ENCODE measurements around the gene FCAMR. TPM values are rescaled to one million over a fixed set of nuclear protein-coding genes. Genes with fewer than 3 reads are reported as not detected.

Gene FCAMR
- total RNA-seq, 4 donors from 2014 or later: not detected

- no peak for TF ChIP-seq CTCF (IDR thresholded peaks at IDR 0.05)
- no peak for TF ChIP-seq POLR2A (IDR thresholded peaks at IDR 0.05)
- no peak for DNase-seq
- Histone ChIP-seq H3K9me3 (no peaks in the 10 kb centered on the region), H3K4me3 (no peak overlapping the region), H3K4me1 (no peaks in the 10 kb centered on the region), H3K36me3 (no peaks in the 10 kb centered on the region), H3K27me3 (no peaks in the 10 kb centered on the region), H3K27ac (no peak overlapping the region)
- intact Hi-C loops (cut with DNase I; ENCODE audit: low total_unique reads): no loop called here
Observed at GRCh38 chr1:206961668-206962067, 8.6 kb downstream of the FCAMR start.

GRCh38 chr1:206960676-206961386, 9.4 kb downstream of the FCAMR start:
- H3K27me3 ChIP-seq: no peaks in the 10 kb centered on the region
- intact Hi-C loops (cut with DNase I; ENCODE audit: low total_unique reads): no loop called here
- H3K4me1 ChIP-seq: no peaks in the 10 kb centered on the region
- H3K4me3 ChIP-seq: no peak overlapping the region
- TF ChIP-seq POLR2A (IDR thresholded peaks at IDR 0.05): no peak
- no peak for TF ChIP-seq CTCF (IDR thresholded peaks at IDR 0.05)
- H3K27ac ChIP-seq: no peak overlapping the region
- H3K9me3 ChIP-seq: no peaks in the 10 kb centered on the region
- no peaks in the 10 kb centered on the region for H3K36me3 ChIP-seq
- DNase-seq: no peak

GRCh38 chr1:206958144-206958543, 12.1 kb downstream of the FCAMR start:
- DNase-seq: no peak
- intact Hi-C loops (cut with DNase I; ENCODE audit: low total_unique reads): no loop called here
- no peaks in the 10 kb centered on the region for H3K4me1 ChIP-seq
- H3K27me3 ChIP-seq: no peaks in the 10 kb centered on the region
- H3K27ac ChIP-seq: no peak overlapping the region
- H3K4me3 ChIP-seq: no peak overlapping the region
- no peaks in the 10 kb centered on the region for H3K9me3 ChIP-seq
- TF ChIP-seq POLR2A (IDR thresholded peaks at IDR 0.05) (no peak), CTCF (IDR thresholded peaks at IDR 0.05) (no peak)
- no peaks in the 10 kb centered on the region for H3K36me3 ChIP-seq

GRCh38 chr1:206957639-206958038, 12.6 kb downstream of the FCAMR start:
- intact Hi-C loops (cut with DNase I; ENCODE audit: low total_unique reads): no loop called here
- Histone ChIP-seq H3K4me1 (no peaks in the 10 kb centered on the region), H3K9me3 (no peaks in the 10 kb centered on the region), H3K4me3 (no peak overlapping the region), H3K27me3 (no peaks in the 10 kb centered on the region), H3K27ac (no peak overlapping the region), H3K36me3 (no peaks in the 10 kb centered on the region)
- no peak for TF ChIP-seq POLR2A (IDR thresholded peaks at IDR 0.05)
- TF ChIP-seq CTCF (IDR thresholded peaks at IDR 0.05): no peak
- DNase-seq: no peak

GRCh38 chr1:206955476-206956451, 14.5 kb downstream of the FCAMR start:
- TF ChIP-seq CTCF (IDR thresholded peaks at IDR 0.05): no peak
- TF ChIP-seq POLR2A (IDR thresholded peaks at IDR 0.05): no peak
- Histone ChIP-seq H3K36me3 (no peaks in the 10 kb centered on the region), H3K27me3 (no peaks in the 10 kb centered on the region), H3K4me1 (no peaks in the 10 kb centered on the region), H3K27ac (no peak overlapping the region), H3K4me3 (no peak overlapping the region), H3K9me3 (no peaks in the 10 kb centered on the region)
- no peak for DNase-seq
- intact Hi-C loops (cut with DNase I; ENCODE audit: low total_unique reads): no loop called here

Data from uterus (tissue), 4 donors.